IgD-negative memory B cell (primary cell): ENCODE results near the gene CHST6. TPM values are rescaled to one million over a fixed set of nuclear protein-coding genes. Genes with fewer than 3 reads are reported as not detected.
"Not testable (repeated sequence)": the region's sequence is repeated elsewhere in the genome, so short reads cannot be mapped to it uniquely, and the experiment has no call there.

ENCODE experiments used
- H3K27ac Mint-ChIP-seq, 3 donors: one replicate each; pipeline ENCODE4 v1.8.0; 2020 to 2022; ENCODE audit warnings: mild to moderate bottlenecking in 3 of 3, mixed read lengths in 3 of 3, moderate library complexity in 1 of 3
- H3K27me3 Mint-ChIP-seq: one replicate; pipeline ENCODE4 v1.8.0; 2021; ENCODE audit warnings: mixed read lengths
- H3K36me3 Mint-ChIP-seq: one replicate; pipeline ENCODE4 v1.8.0; 2020; ENCODE audit warnings: mild to moderate bottlenecking, mixed read lengths
- H3K4me1 Mint-ChIP-seq, 3 donors: one replicate each; pipeline ENCODE4 v1.8.0; 2020 to 2022; ENCODE audit warnings: mixed read lengths in 3 of 3, mild to moderate bottlenecking in 1 of 3
- H3K4me3 Mint-ChIP-seq, 4 donors: one replicate each; pipeline ENCODE4 v1.8.0; 2020 to 2022; ENCODE audit warnings: mild to moderate bottlenecking in 4 of 4, mixed read lengths in 4 of 4, moderate library complexity in 3 of 4
- H3K9me3 Mint-ChIP-seq, 3 donors: one replicate each; pipeline ENCODE4 v1.8.0; 2020 to 2021; ENCODE audit warnings: mixed read lengths in 3 of 3, mild to moderate bottlenecking in 1 of 3
- polyA plus RNA-seq: library from polyadenylated mRNA; unstranded; fragments of 300-500 nt; fragmentation: Illumina TruSeq; gene quantifications from one replicate; pipeline ENCODE4 v1.2.3, GENCODE V29; 2021

Gene CHST6
- polyA plus RNA-seq, 1 donor from 2014 or later = 0.13 TPM

- H3K27ac Mint-ChIP-seq = peak overlapping the region in 1 of 3 donors; percentile 6
- not testable (repeated sequence) for H3K9me3 Mint-ChIP-seq, H3K27me3 Mint-ChIP-seq, H3K4me3 Mint-ChIP-seq, H3K36me3 Mint-ChIP-seq
- peaks cover 9 to 39% (median 27%) of the 10 kb centered on the region in 3 donors for H3K4me1 Mint-ChIP-seq
These were observed 38.8 kb downstream of the CHST6 start for GRCh38 chr16:75456486-75456885.

GRCh38 chr16:75455677-75456076 is 39.6 kb downstream of the CHST6 start:
- Mint-ChIP-seq H3K4me1 (peaks cover 9 to 36% (median 23%) of the 10 kb centered on the region in 3 donors), H3K27me3 (no peaks in the 10 kb centered on the region), H3K9me3 (no peaks in the 10 kb centered on the region), H3K4me3 (no peak overlapping the region), H3K27ac (no peak overlapping the region), H3K36me3 (peaks cover 2% of the 10 kb centered on the region)

GRCh38 chr16:75452464-75453190 is 42.6 kb downstream of the CHST6 start:
- Mint-ChIP-seq H3K4me3 (no peak overlapping the region), H3K36me3 (peaks cover 4% of the 10 kb centered on the region), H3K27ac (no peak overlapping the region), H3K27me3 (no peaks in the 10 kb centered on the region), H3K4me1 (peaks cover 3 to 25% (median 7%) of the 10 kb centered on the region in 3 donors), H3K9me3 (no peaks in the 10 kb centered on the region)

- no peak overlapping the region for H3K27ac Mint-ChIP-seq
- H3K36me3 Mint-ChIP-seq = peaks cover 6% of the 10 kb centered on the region
- H3K4me1 Mint-ChIP-seq = peaks cover 0 to under 1% (median 0%) of the 10 kb centered on the region in 3 donors
- H3K27me3 Mint-ChIP-seq = no peaks in the 10 kb centered on the region
- no peaks in the 10 kb centered on the region for H3K9me3 Mint-ChIP-seq
- H3K4me3 Mint-ChIP-seq = no peak overlapping the region
These were observed 48.8 kb downstream of the CHST6 start for GRCh38 chr16:75446416-75446815.

GRCh38 chr16:75445298-75445697 is 49.9 kb downstream of the CHST6 start:
- Mint-ChIP-seq H3K36me3 (peaks cover 6% of the 10 kb centered on the region), H3K4me3 (no peak overlapping the region), H3K27me3 (no peaks in the 10 kb centered on the region), H3K27ac (no peak overlapping the region), H3K9me3 (no peaks in the 10 kb centered on the region), H3K4me1 (no peaks in the 10 kb centered on the region)

- no peak overlapping the region for H3K4me3 Mint-ChIP-seq
These were observed 51.9 kb downstream of the CHST6 start for GRCh38 chr16:75443298-75443697.

GRCh38 chr16:75433732-75434413 is 61.4 kb downstream of the CHST6 start:
- Mint-ChIP-seq H3K4me3 (peak overlapping the region; percentile 90 to 96 (median 91)), H3K9me3 (no peaks in the 10 kb centered on the region), H3K4me1 (peaks cover 15 to 18% (median 16%) of the 10 kb centered on the region in 3 donors), H3K36me3 (no peaks in the 10 kb centered on the region), H3K27me3 (no peaks in the 10 kb centered on the region), H3K27ac (peak overlapping the region; percentile 94 to 99 (median 96))

More at GRCh38 chr16:75443298-75443697, 51.9 kb downstream of the CHST6 start:
- no peaks in the 10 kb centered on the region for H3K27me3 Mint-ChIP-seq
- peaks cover 4% of the 10 kb centered on the region for H3K36me3 Mint-ChIP-seq
- H3K27ac Mint-ChIP-seq = no peak overlapping the region
- H3K4me1 Mint-ChIP-seq = no peaks in the 10 kb centered on the region
- H3K9me3 Mint-ChIP-seq = no peaks in the 10 kb centered on the region

- Mint-ChIP-seq H3K36me3 (no peaks in the 10 kb centered on the region), H3K27me3 (no peaks in the 10 kb centered on the region)
These were observed 62.2 kb downstream of the CHST6 start, which contains the start of gene CFDP1 for GRCh38 chr16:75432828-75433731. TSS of gene CFDP1 (minus strand) at chr16:75433503. CDS start at chr16:75433352, 151 bp downstream.

GRCh38 chr16:75429621-75430403 is 65.4 kb downstream of the CHST6 start:
- peak overlapping the region in 2 of 4 donors; percentile 16 to 87 for H3K4me3 Mint-ChIP-seq
- no peaks in the 10 kb centered on the region for H3K36me3 Mint-ChIP-seq
- H3K27me3 Mint-ChIP-seq = no peaks in the 10 kb centered on the region
- peaks cover 18 to 21% (median 21%) of the 10 kb centered on the region in 3 donors for H3K4me1 Mint-ChIP-seq
- H3K27ac Mint-ChIP-seq = peak overlapping the region in 2 of 3 donors; percentile 13 to 66
- no peaks in the 10 kb centered on the region for H3K9me3 Mint-ChIP-seq

More at GRCh38 chr16:75432828-75433731, 62.2 kb downstream of the CHST6 start, which contains the start of gene CFDP1:
- no peaks in the 10 kb centered on the region for H3K9me3 Mint-ChIP-seq
- H3K4me1 Mint-ChIP-seq = peaks cover 15 to 18% (median 16%) of the 10 kb centered on the region in 3 donors
- peak within 1 kb of the TSS; percentile 90 to 96 (median 91) for H3K4me3 Mint-ChIP-seq
- peak within 1 kb of the TSS; percentile 94 to 99 (median 96) for H3K27ac Mint-ChIP-seq

- H3K4me1 Mint-ChIP-seq = peaks cover 12 to 19% (median 14%) of the 10 kb centered on the region in 3 donors
- H3K9me3 Mint-ChIP-seq, H3K27me3 Mint-ChIP-seq, H3K36me3 Mint-ChIP-seq, H3K27ac Mint-ChIP-seq, H3K4me3 Mint-ChIP-seq: not testable (repeated sequence)
These were observed 68.7 kb downstream of the CHST6 start for GRCh38 chr16:75426524-75426923.

- not testable (repeated sequence) for H3K9me3 Mint-ChIP-seq, H3K27me3 Mint-ChIP-seq, H3K27ac Mint-ChIP-seq, H3K36me3 Mint-ChIP-seq
- Mint-ChIP-seq H3K4me3 (peak overlapping the region in 1 of 4 donors; percentile 37), H3K4me1 (peaks cover 13 to 28% (median 14%) of the 10 kb centered on the region in 3 donors)
These were observed 71.0 kb downstream of the CHST6 start for GRCh38 chr16:75424105-75424762.

- no peaks in the 10 kb centered on the region for H3K9me3 Mint-ChIP-seq
- H3K36me3 Mint-ChIP-seq = peaks cover 1% of the 10 kb centered on the region
- no peaks in the 10 kb centered on the region for H3K27me3 Mint-ChIP-seq
- H3K27ac Mint-ChIP-seq = no peak overlapping the region
- peak overlapping the region in 2 of 4 donors; percentile 5 to 37 for H3K4me3 Mint-ChIP-seq
- peaks cover 13 to 28% (median 14%) of the 10 kb centered on the region in 3 donors for H3K4me1 Mint-ChIP-seq
These were observed 71.5 kb downstream of the CHST6 start for GRCh38 chr16:75423723-75424104.
